HEK293T (cell line): ENCODE results near the gene CBX4.

Experiments used
- FOXM1 ChIP-seq: fragments of 450-650 bp; IDR thresholded peaks from 2 replicates; pipeline ENCODE4 v1.6.1; 2017; ENCODE audit warnings: mild to moderate bottlenecking, borderline replicate concordance
- NFRKB ChIP-seq: fragments of 450-650 bp; IDR thresholded peaks from 2 replicates; pipeline ENCODE4 v1.6.1; 2016; ENCODE audit warnings: mild to moderate bottlenecking, moderate library complexity
- TARDBP ChIP-seq: fragments of 450-650 bp; IDR thresholded peaks from 2 replicates; pipeline ENCODE4 v1.6.1; 2016

DNA sequence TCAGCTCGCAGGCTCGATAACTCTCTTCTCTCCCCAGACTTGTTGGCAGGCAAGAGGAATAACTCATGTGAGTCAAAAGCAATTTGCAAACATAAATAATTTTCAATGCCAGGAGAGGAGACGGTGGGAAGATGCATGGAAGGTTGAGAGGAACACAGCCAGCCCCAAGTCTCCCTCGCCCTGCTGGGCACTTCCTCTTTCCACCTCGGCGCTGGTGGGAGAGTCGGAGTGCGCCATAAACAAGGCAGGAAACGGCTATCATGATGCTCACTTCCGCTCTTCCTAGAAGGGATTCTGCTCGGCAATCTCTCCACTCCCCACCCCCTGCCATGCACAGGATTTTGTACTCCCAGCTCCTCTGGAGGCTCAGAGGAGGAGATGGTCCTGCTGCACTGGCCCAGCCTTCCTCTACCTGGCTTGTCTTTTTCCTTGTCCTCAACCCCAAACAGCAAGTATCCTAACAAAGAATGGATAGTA lies 13.0 kb downstream of the CBX4 start:
- TF ChIP-seq TARDBP (no peak), NFRKB (no peak), FOXM1 (no peak)
